WI38 (cell line): ENCODE results near the gene VPS39.

Experiments used
- H3K4me3 ChIP-seq: 2 replicates; pipeline ENCODE4 v1.5.1; 2011; ENCODE audit warnings: low read depth, mild to moderate bottlenecking, control low read depth, low read length
- CTCF ChIP-seq: IDR thresholded peaks from 2 replicates; pipeline ENCODE4 v1.5.1; 2012; ENCODE audit warnings: low read depth, mild to moderate bottlenecking, control low read depth, low read length

The VPS39 gene

GRCh38 chr15:42158941-42159340 is 49.2 kb downstream of the VPS39 start:
- no peak for TF ChIP-seq CTCF
- H3K4me3 ChIP-seq = no peak overlapping the region

GRCh38 chr15:42157981-42158765 is 49.9 kb downstream of the VPS39 start:
- TF ChIP-seq CTCF = no peak
- H3K4me3 ChIP-seq = no peak overlapping the region

GRCh38 chr15:42157381-42157780 is 50.7 kb downstream of the VPS39 start:
- no peak overlapping the region for H3K4me3 ChIP-seq
- TF ChIP-seq CTCF = no peak

GRCh38 chr15:42156243-42156922 is 51.7 kb downstream of the VPS39 start, which contains the start of gene PLA2G4F:
Gene PLA2G4F (minus strand): TSS chr15:42156636. CDS start chr15:42156549, 87 bp downstream.
- TF ChIP-seq CTCF = no peak
- no peak within 1 kb of the TSS for H3K4me3 ChIP-seq

- H3K4me3 ChIP-seq = no peak overlapping the region
- no peak for TF ChIP-seq CTCF
Measured at GRCh38 chr15:42155546-42156242, 52.4 kb downstream of the VPS39 start.

- H3K4me3 ChIP-seq = no peak overlapping the region
- no peak for TF ChIP-seq CTCF
Measured at GRCh38 chr15:42154956-42155355, 53.1 kb downstream of the VPS39 start.
